Measurements from ENCODE around the gene DGKZ.

- TF ChIP-seq RXRB (CRISPR knock-in tag; IDR thresholded peaks at IDR 0.05; ENCODE audit: borderline replicate concordance), result no peak
- no peak for TF ChIP-seq ZNF318 (CRISPR knock-in tag; IDR thresholded peaks at IDR 0.05)
- no peak for TF ChIP-seq ZFP36L1 (CRISPR knock-in tag; IDR thresholded peaks at IDR 0.05)
- no peak for TF ChIP-seq CCDC6 (CRISPR knock-in tag; IDR thresholded peaks at IDR 0.05)
- no peak for TF ChIP-seq FOSL2 (CRISPR knock-in tag; IDR thresholded peaks at IDR 0.05)
Observed at GRCh38 chr11:46391186-46391577, 43.9 kb downstream of the DGKZ start.

Data from HepG2 (cell line).